GM23338 (cell line): ENCODE data around the gene MYO5A. TPM values are rescaled to one million over a fixed set of nuclear protein-coding genes. Genes with fewer than 3 reads are reported as not detected.

Experiments
- ATAC-seq: fragments of 200-7000 bp; cut with Tn5 transposase; 3 replicates; pipeline ENCODE4 v1.9.1; 2020
- DNase-seq: peaks from one replicate; pipeline ENCODE4 v3.0.0-alpha.2; 2015; ENCODE audit warnings: low spot score
- H2AFZ ChIP-seq: fragments of 200-600 bp; sonication (generic); 2 replicates; pipeline ENCODE4 v1.8.0; 2016; ENCODE audit warnings: antibody characterized with exemption, mild to moderate bottlenecking, moderate library complexity
- H3F3A ChIP-seq: fragments of 200-600 bp; sonication (generic); replicated peaks from 2 replicates; pipeline ENCODE4 v1.8.0; 2017; ENCODE audit warnings: antibody characterized with exemption, mixed run types, low read depth
- H3K27ac ChIP-seq: fragments of 200-600 bp; sonication (generic); 2 replicates; pipeline ENCODE4 v1.6.1; 2016; ENCODE audit warnings: low read depth
- H3K27me3 ChIP-seq: fragments of 200-600 bp; sonication (generic); 2 replicates; pipeline ENCODE4 v1.8.0; 2016; ENCODE audit warnings: mild to moderate bottlenecking, mixed run types, moderate library complexity; ENCODE audit not compliant: insufficient read depth
- H3K36me3 ChIP-seq: fragments of 200-600 bp; sonication (generic); 2 replicates; pipeline ENCODE4 v1.8.0; 2016; ENCODE audit warnings: mild to moderate bottlenecking; ENCODE audit not compliant: insufficient read depth
- H3K4me1 ChIP-seq: fragments of 200-600 bp; sonication (generic); 2 replicates; pipeline ENCODE4 v1.8.0; 2016; ENCODE audit warnings: mild to moderate bottlenecking, moderate library complexity; ENCODE audit not compliant: insufficient read depth
- H3K4me2 ChIP-seq: fragments of 200-600 bp; sonication (generic); 2 replicates; pipeline ENCODE4 v1.7.1; 2017; ENCODE audit warnings: mixed run types
- H3K4me3 ChIP-seq: fragments of 200-600 bp; sonication (generic); 2 replicates; pipeline ENCODE4 v1.6.1; 2016; ENCODE audit warnings: mixed run types
- H3K79me2 ChIP-seq: fragments of 200-600 bp; sonication (generic); replicated peaks from 2 replicates; pipeline ENCODE4 v1.8.0; 2017; ENCODE audit warnings: mild to moderate bottlenecking; ENCODE audit not compliant: insufficient read depth
- H3K9me2 ChIP-seq: fragments of 200-600 bp; sonication (generic); 2 replicates; pipeline ENCODE4 v1.8.0; 2017; ENCODE audit not compliant: insufficient read depth
- H4K20me1 ChIP-seq: fragments of 200-600 bp; sonication (generic); replicated peaks from 2 replicates; pipeline ENCODE4 v1.8.0; 2017; ENCODE audit warnings: mild to moderate bottlenecking; ENCODE audit not compliant: insufficient read depth
- H3K27ac Mint-ChIP-seq: 2 replicates; pipeline ENCODE4 v1.8.0; 2020; ENCODE audit warnings: inconsistent platforms, mild to moderate bottlenecking, moderate library complexity, mixed read lengths
- H3K27me3 Mint-ChIP-seq: 3 replicates; pipeline ENCODE4 v1.8.0; 2022; ENCODE audit warnings: low read depth, mild to moderate bottlenecking, moderate library complexity, mixed read lengths, inconsistent platforms; ENCODE audit not compliant: insufficient read depth, poor library complexity
- H3K36me3 Mint-ChIP-seq: 3 replicates; pipeline ENCODE4 v1.8.0; 2021; ENCODE audit warnings: low read depth, mild to moderate bottlenecking, inconsistent platforms, moderate library complexity, mixed read lengths
- H3K4me1 Mint-ChIP-seq: 3 replicates; pipeline ENCODE4 v1.8.0; 2020; ENCODE audit warnings: mild to moderate bottlenecking, inconsistent platforms, mixed read lengths
- H3K4me3 Mint-ChIP-seq: 3 replicates; pipeline ENCODE4 v1.8.0; 2021; ENCODE audit warnings: moderate library complexity, mild to moderate bottlenecking, inconsistent platforms, mixed read lengths
- H3K9me3 Mint-ChIP-seq: 3 replicates; pipeline ENCODE4 v1.8.0; 2020; ENCODE audit warnings: moderate library complexity, mild to moderate bottlenecking, inconsistent platforms, mixed read lengths
- CREB1 ChIP-seq: fragments of 250-450 bp; sonication (Bioruptor Pico); IDR thresholded peaks from 2 replicates; pipeline ENCODE4 v1.5.0; 2020; ENCODE audit warnings: low read depth, mild to moderate bottlenecking, moderate library complexity
- EZH2 ChIP-seq: fragments of 200-600 bp; sonication (generic); IDR thresholded peaks from one replicate; pipeline ENCODE4 v1.8.0; 2017; ENCODE audit warnings: antibody characterized with exemption, mild to moderate bottlenecking, low read depth; ENCODE audit not compliant: unreplicated experiment
- EZH2phosphoT487 ChIP-seq: fragments of 200-600 bp; sonication (generic); IDR thresholded peaks from one replicate; pipeline ENCODE4 v1.8.1; 2018; ENCODE audit warnings: antibody characterized with exemption; ENCODE audit not compliant: unreplicated experiment
- JUNB ChIP-seq: IDR thresholded peaks from one replicate; pipeline ENCODE4 v1.6.1; 2016; ENCODE audit warnings: antibody characterized with exemption; ENCODE audit not compliant: unreplicated experiment
- NANOG ChIP-seq: IDR thresholded peaks from 2 replicates; pipeline ENCODE4 v1.6.1; 2016; ENCODE audit warnings: antibody characterized with exemption, borderline replicate concordance
- POLR2AphosphoS5 ChIP-seq: IDR thresholded peaks from 2 replicates; pipeline ENCODE4 v1.6.1; 2016; ENCODE audit warnings: antibody characterized with exemption, low read depth
- STAT1 ChIP-seq: IDR thresholded peaks from one replicate; pipeline ENCODE4 v1.6.1; 2016; ENCODE audit warnings: antibody characterized with exemption; ENCODE audit not compliant: unreplicated experiment
- ZNF114 ChIP-seq: fragments of 250-450 bp; sonication (Bioruptor Pico); IDR thresholded peaks from 2 replicates; pipeline ENCODE4 v1.5.0; 2020; ENCODE audit warnings: mild to moderate bottlenecking, moderate library complexity
- ZNF331 ChIP-seq: fragments of 250-450 bp; sonication (Bioruptor Pico); IDR thresholded peaks from 2 replicates; pipeline ENCODE4 v1.5.0; 2020; ENCODE audit warnings: low read depth, mild to moderate bottlenecking, moderate library complexity
- polyA plus RNA-seq: library from polyadenylated mRNA; unstranded; fragments of >200 nt; fragmentation: Nextera tagmentation; extraction: Ambion mirVana; gene quantifications from 2 replicates; pipeline ENCODE4 v1.2.1, GENCODE V29; 2016
- total RNA-seq: library from RNA; depleted of rRNA; stranded (reverse); fragments of >200 nt; shearing (Covaris generic); gene quantifications from 2 replicates; pipeline ENCODE4 v1.2.3, GENCODE V29; 2014
- TF ChIP-seq, protein P1 (sequence below): IDR thresholded peaks from one replicate; pipeline ENCODE4 v1.6.1; 2018; ENCODE audit warnings: antibody characterized with exemption; ENCODE audit not compliant: unreplicated experiment
- TF ChIP-seq, protein P2 (sequence below): IDR thresholded peaks from 2 replicates; pipeline ENCODE4 v1.6.1; 2016; ENCODE audit warnings: antibody characterized with exemption
- TF ChIP-seq, protein P3 (sequence below): fragments of 250-450 bp; sonication (Bioruptor Pico); IDR thresholded peaks from 2 replicates; pipeline ENCODE4 v1.5.0; 2020; ENCODE audit warnings: mild to moderate bottlenecking, moderate library complexity
- TF ChIP-seq, protein P4 (sequence below), 2 experiments: fragments of 200-600 bp in 1 of 2; sonication (generic) in 1 of 2; conservative IDR thresholded peaks; 2 replicates each; pipeline versions ENCODE4 v1.5.1 to v1.6.1; 2016 to 2017; ENCODE audit warnings: antibody characterized with exemption in 2 of 2, low read depth in 2 of 2, mild to moderate bottlenecking in 2 of 2, moderate library complexity in 1 of 2

Gene MYO5A
- total and polyA plus RNA-seq, 2 experiments from 2014 or later, result 5.7 to 31.8 TPM

DNA sequence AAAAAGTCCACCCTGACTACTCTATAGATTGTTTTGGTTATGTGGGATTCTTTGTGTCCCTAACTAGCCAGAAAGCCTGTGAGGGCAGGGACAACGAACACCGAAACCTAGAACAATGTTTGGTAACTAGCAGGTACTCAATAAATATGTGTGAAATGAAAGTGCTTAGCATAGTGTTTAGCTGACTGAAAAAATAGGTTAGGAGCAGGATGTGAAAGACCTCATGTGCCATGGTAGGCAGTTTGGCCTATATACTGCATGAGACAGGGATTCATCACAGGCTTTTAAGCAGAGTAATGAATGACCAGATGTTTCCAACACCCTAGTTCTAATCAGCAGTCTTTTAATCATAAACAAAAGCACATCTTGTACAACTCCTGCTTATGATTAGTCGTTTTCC, 64.2 kb downstream of the MYO5A start:
- ATAC-seq, result no peak
- H3K4me3 Mint-ChIP-seq, result no peak overlapping the region
- no peaks in the 10 kb centered on the region for H3F3A ChIP-seq

More for the DNA sequence above, 64.2 kb downstream of the MYO5A start:
- Mint-ChIP-seq H3K27ac (no peak overlapping the region), H3K27me3 (peaks cover 2% of the 10 kb centered on the region), H3K9me3 (peaks cover 14% of the 10 kb centered on the region), H3K36me3 (peaks cover 16% of the 10 kb centered on the region), H3K4me1 (peaks cover 16% of the 10 kb centered on the region)
- 0 out of 2 replicates have a peak, but pooled peaks cover 3% of the 10 kb centered on the region for H3K36me3 ChIP-seq
- H3K4me3 ChIP-seq, result no peak overlapping the region
- H3K9me2 ChIP-seq, result no peaks in the 10 kb centered on the region
- H3K4me2 ChIP-seq, result no peak overlapping the region
- peaks cover 15% of the 10 kb centered on the region for H3K4me1 ChIP-seq
- H4K20me1 ChIP-seq, result no peaks in the 10 kb centered on the region
- no peak overlapping the region for H2AFZ ChIP-seq
- H3K27ac ChIP-seq, result no peak overlapping the region
- no peak for DNase-seq
- H3K79me2 ChIP-seq, result peaks cover 25% of the 10 kb centered on the region; the same call in 1 of the 2 replicates
- no peaks in the 10 kb centered on the region for H3K27me3 ChIP-seq
- TF ChIP-seq, protein P1, sequence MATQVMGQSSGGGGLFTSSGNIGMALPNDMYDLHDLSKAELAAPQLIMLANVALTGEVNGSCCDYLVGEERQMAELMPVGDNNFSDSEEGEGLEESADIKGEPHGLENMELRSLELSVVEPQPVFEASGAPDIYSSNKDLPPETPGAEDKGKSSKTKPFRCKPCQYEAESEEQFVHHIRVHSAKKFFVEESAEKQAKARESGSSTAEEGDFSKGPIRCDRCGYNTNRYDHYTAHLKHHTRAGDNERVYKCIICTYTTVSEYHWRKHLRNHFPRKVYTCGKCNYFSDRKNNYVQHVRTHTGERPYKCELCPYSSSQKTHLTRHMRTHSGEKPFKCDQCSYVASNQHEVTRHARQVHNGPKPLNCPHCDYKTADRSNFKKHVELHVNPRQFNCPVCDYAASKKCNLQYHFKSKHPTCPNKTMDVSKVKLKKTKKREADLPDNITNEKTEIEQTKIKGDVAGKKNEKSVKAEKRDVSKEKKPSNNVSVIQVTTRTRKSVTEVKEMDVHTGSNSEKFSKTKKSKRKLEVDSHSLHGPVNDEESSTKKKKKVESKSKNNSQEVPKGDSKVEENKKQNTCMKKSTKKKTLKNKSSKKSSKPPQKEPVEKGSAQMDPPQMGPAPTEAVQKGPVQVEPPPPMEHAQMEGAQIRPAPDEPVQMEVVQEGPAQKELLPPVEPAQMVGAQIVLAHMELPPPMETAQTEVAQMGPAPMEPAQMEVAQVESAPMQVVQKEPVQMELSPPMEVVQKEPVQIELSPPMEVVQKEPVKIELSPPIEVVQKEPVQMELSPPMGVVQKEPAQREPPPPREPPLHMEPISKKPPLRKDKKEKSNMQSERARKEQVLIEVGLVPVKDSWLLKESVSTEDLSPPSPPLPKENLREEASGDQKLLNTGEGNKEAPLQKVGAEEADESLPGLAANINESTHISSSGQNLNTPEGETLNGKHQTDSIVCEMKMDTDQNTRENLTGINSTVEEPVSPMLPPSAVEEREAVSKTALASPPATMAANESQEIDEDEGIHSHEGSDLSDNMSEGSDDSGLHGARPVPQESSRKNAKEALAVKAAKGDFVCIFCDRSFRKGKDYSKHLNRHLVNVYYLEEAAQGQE, result no peak
- TF ChIP-seq, protein P2, sequence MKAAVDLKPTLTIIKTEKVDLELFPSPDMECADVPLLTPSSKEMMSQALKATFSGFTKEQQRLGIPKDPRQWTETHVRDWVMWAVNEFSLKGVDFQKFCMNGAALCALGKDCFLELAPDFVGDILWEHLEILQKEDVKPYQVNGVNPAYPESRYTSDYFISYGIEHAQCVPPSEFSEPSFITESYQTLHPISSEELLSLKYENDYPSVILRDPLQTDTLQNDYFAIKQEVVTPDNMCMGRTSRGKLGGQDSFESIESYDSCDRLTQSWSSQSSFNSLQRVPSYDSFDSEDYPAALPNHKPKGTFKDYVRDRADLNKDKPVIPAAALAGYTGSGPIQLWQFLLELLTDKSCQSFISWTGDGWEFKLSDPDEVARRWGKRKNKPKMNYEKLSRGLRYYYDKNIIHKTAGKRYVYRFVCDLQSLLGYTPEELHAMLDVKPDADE, result no peak
- TF ChIP-seq ZNF114 (no peak), CREB1 (CRISPR knock-in tag) (no peak), EZH2 (no peak), STAT1 (no peak), ZNF331 (CRISPR knock-in tag) (no peak), POLR2AphosphoS5 (no peak), NANOG (no peak), JUNB (no peak), EZH2phosphoT487 (no peak)
- TF ChIP-seq, protein P3, sequence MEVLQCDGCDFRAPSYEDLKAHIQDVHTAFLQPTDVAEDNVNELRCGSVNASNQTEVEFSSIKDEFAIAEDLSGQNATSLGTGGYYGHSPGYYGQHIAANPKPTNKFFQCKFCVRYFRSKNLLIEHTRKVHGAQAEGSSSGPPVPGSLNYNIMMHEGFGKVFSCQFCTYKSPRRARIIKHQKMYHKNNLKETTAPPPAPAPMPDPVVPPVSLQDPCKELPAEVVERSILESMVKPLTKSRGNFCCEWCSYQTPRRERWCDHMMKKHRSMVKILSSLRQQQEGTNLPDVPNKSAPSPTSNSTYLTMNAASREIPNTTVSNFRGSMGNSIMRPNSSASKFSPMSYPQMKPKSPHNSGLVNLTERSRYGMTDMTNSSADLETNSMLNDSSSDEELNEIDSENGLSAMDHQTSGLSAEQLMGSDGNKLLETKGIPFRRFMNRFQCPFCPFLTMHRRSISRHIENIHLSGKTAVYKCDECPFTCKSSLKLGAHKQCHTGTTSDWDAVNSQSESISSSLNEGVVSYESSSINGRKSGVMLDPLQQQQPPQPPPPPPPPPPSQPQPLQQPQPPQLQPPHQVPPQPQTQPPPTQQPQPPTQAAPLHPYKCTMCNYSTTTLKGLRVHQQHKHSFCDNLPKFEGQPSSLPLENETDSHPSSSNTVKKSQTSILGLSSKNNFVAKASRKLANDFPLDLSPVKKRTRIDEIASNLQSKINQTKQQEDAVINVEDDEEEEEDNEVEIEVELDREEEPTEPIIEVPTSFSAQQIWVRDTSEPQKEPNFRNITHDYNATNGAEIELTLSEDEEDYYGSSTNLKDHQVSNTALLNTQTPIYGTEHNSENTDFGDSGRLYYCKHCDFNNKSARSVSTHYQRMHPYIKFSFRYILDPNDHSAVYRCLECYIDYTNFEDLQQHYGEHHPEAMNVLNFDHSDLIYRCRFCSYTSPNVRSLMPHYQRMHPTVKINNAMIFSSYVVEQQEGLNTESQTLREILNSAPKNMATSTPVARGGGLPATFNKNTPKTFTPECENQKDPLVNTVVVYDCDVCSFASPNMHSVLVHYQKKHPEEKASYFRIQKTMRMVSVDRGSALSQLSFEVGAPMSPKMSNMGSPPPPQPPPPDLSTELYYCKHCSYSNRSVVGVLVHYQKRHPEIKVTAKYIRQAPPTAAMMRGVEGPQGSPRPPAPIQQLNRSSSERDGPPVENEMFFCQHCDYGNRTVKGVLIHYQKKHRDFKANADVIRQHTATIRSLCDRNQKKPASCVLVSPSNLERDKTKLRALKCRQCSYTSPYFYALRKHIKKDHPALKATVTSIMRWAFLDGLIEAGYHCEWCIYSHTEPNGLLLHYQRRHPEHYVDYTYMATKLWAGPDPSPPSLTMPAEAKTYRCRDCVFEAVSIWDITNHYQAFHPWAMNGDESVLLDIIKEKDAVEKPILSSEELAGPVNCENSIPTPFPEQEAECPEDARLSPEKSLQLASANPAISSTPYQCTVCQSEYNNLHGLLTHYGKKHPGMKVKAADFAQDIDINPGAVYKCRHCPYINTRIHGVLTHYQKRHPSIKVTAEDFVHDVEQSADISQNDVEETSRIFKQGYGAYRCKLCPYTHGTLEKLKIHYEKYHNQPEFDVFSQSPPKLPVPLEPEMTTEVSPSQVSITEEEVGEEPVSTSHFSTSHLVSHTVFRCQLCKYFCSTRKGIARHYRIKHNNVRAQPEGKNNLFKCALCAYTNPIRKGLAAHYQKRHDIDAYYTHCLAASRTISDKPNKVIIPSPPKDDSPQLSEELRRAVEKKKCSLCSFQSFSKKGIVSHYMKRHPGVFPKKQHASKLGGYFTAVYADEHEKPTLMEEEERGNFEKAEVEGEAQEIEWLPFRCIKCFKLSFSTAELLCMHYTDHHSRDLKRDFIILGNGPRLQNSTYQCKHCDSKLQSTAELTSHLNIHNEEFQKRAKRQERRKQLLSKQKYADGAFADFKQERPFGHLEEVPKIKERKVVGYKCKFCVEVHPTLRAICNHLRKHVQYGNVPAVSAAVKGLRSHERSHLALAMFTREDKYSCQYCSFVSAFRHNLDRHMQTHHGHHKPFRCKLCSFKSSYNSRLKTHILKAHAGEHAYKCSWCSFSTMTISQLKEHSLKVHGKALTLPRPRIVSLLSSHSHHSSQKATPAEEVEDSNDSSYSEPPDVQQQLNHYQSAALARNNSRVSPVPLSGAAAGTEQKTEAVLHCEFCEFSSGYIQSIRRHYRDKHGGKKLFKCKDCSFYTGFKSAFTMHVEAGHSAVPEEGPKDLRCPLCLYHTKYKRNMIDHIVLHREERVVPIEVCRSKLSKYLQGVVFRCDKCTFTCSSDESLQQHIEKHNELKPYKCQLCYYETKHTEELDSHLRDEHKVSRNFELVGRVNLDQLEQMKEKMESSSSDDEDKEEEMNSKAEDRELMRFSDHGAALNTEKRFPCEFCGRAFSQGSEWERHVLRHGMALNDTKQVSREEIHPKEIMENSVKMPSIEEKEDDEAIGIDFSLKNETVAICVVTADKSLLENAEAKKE (CRISPR knock-in tag), result no peak
- TF ChIP-seq, protein P4, sequence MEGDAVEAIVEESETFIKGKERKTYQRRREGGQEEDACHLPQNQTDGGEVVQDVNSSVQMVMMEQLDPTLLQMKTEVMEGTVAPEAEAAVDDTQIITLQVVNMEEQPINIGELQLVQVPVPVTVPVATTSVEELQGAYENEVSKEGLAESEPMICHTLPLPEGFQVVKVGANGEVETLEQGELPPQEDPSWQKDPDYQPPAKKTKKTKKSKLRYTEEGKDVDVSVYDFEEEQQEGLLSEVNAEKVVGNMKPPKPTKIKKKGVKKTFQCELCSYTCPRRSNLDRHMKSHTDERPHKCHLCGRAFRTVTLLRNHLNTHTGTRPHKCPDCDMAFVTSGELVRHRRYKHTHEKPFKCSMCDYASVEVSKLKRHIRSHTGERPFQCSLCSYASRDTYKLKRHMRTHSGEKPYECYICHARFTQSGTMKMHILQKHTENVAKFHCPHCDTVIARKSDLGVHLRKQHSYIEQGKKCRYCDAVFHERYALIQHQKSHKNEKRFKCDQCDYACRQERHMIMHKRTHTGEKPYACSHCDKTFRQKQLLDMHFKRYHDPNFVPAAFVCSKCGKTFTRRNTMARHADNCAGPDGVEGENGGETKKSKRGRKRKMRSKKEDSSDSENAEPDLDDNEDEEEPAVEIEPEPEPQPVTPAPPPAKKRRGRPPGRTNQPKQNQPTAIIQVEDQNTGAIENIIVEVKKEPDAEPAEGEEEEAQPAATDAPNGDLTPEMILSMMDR (conservative IDR thresholded peaks at IDR 0.05; ENCODE audit: low read depth in 2 of 2), result no peak
